ENCODE measurements around the gene RAPGEF5.

DNA sequence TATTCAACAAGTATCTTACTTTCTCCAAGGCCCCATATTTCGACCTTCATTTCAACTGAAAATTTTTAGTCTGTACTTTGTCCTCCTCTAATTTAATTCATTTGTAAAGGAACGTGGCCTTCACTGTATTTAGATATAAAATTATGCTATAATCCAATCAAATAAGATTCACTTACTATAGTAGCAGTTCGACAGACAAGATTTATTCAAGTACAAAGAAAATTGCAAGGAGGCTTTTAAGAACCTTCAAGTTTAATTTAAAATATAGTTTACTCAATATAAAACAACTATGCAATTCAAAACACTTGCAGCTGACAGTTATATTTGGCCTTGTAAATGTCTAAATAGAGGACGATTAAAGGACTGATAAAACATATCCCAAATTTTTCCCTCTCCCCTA, 85.6 kb downstream of the RAPGEF5 start:
- TF ChIP-seq, protein P1, sequence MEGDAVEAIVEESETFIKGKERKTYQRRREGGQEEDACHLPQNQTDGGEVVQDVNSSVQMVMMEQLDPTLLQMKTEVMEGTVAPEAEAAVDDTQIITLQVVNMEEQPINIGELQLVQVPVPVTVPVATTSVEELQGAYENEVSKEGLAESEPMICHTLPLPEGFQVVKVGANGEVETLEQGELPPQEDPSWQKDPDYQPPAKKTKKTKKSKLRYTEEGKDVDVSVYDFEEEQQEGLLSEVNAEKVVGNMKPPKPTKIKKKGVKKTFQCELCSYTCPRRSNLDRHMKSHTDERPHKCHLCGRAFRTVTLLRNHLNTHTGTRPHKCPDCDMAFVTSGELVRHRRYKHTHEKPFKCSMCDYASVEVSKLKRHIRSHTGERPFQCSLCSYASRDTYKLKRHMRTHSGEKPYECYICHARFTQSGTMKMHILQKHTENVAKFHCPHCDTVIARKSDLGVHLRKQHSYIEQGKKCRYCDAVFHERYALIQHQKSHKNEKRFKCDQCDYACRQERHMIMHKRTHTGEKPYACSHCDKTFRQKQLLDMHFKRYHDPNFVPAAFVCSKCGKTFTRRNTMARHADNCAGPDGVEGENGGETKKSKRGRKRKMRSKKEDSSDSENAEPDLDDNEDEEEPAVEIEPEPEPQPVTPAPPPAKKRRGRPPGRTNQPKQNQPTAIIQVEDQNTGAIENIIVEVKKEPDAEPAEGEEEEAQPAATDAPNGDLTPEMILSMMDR (IDR thresholded peaks at IDR 0.05 in 4 of 5, conservative IDR thresholded peaks at IDR 0.05 in 1 of 5): no peak
- TF ChIP-seq POLR2A (IDR thresholded peaks at IDR 0.05): no peak

All from gastrocnemius medialis (tissue), 4 donors.